Sciatic nerve (tissue), 2 donors: ENCODE results near the gene RPS28. TPM values are rescaled to one million over a fixed set of nuclear protein-coding genes. Genes with fewer than 3 reads are reported as not detected.
"Not testable (repeated sequence)": the region's sequence is repeated elsewhere in the genome, so short reads cannot be mapped to it uniquely, and the experiment has no call there.

Experiments used
- ATAC-seq: fragments of 200-7000 bp; cut with Tn5 transposase; one replicate; pipeline ENCODE4 v1.9.1; 2020; ENCODE audit warnings: mild to moderate bottlenecking, moderate library complexity
- DNase-seq: peaks from one replicate; pipeline ENCODE4 v3.0.0-alpha.2; 2020; ENCODE audit warnings: low spot score
- intact Hi-C: fragments of 100-400 bp; cut with DNase I; formaldehyde crosslinking; loops from one replicate; pipeline ENCODE4 v1.14.2; 2022
- total RNA-seq: library from RNA; stranded (reverse); fragmentation: NEBNext Ultra II Directional; extraction: Animal tissue kit (Norgen Biotek cat#: 25700); gene quantifications from one replicate; pipeline ENCODE4 v1.2.1, GENCODE V29; 2021
- donor health status: DM: no; HTN: no; CAD: no.
- donor health status: DM: no; HTN: no; CAD: no.

RPS28 gene
- total RNA-seq, 1 donor from 2014 or later, result 893 TPM

DNA sequence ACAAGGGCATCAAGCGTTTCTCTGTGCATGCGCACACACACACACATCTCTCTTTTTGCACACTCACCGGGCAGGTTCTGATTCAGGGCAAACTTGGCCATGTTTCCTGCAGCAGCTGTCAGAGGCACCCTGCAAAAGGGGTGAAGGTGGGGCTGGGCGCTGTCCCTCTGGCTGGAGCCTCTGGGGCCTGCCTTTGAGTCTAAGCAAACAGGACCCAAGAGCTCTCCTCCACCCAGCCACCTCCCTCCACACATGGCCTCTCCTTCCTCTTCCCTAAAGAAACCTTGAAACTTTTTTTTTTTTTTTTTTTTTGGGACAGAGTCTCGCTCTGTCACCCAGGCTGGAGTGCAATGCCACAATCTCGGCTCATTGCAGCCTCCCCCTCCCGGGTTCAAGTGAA is 16.4 kb downstream of the RPS28 start:
- ATAC-seq, result no peak

DNA sequence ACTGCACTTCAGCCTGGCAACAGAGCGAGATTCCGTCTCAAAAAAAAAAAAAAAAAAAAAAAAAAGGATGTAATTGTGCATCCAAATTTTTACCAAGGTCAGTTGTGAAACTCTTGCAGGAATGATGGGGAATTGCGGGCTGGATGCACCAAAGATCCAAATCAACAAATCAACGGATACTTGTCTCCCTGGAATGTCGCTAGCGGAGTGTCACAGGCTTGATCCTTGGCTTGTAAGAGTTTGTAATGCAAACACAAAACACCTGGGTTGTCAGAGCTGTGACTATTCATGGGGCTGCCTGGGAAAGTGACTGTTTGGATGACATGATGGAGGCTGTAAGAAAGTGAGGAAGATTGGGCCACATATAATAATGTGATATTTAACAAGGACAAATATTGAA is 17.5 kb downstream of the RPS28 start:
- DNase-seq (no peak), ATAC-seq (no peak)
- intact Hi-C loops, result no loop called here

More for the DNA sequence above, 16.4 kb downstream of the RPS28 start:
- intact Hi-C loops, result no loop called here
- DNase-seq, result no peak

DNA sequence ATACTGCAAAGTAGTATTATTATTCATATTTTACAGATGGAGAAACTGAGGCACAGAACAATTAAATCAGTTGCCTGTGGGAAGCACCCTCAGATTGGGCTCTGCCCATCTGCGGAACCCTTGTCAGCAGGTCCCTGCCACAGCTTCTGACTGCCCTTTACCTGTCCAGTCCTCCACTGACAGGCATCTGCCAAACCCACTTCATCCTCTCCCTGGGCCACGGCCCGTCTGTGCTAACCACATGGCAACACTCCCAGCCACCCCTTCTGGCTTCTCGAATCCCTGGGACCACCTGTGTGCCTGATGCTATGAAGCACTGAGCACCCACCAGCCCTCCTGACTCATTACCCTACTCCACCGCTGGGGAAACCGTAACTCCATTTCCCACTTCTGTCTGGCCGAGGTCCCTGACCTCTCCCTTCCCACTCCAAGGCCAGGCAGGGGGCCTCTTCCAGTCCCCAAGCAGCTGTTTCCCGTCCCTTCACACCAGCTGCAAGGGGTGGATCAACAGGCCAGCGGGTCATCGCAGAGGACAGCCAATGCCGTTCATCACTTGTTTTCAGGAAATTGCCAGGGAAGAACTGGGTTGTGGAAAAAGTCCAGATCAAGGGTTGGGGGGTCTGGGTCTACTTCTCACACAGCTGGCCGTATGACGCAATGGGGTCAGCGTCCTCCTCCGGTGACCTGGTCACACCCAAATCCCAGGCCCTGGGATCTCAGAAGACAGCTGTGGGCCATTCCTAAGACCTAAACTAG is 19.2 kb downstream of the RPS28 start:
- intact Hi-C loops, result no loop called here
- no peak for DNase-seq

DNA sequence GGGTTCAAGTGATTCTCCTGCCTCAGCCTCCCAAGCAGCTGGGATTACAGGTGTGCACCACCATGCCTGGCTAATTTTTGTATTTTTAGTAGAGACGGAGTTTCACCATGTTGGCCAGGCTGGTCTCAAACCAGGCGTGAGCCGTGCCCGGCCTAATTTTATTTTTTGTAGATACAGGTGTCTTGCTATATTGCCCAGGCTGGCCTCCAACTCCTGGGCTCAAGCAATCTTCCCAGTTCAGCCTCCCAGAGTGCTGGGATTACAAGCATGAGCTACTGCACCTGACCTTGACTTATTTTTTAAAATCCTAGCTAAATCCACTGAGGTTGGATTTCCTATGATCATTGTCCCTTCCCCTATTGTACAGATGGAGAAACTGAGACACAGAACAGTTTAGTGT is 20.2 kb downstream of the RPS28 start:
- intact Hi-C loops, DNase-seq, ATAC-seq: not testable (repeated sequence)

More for the DNA sequence above, 19.2 kb downstream of the RPS28 start:
- peak; percentile 47 for ATAC-seq

DNA sequence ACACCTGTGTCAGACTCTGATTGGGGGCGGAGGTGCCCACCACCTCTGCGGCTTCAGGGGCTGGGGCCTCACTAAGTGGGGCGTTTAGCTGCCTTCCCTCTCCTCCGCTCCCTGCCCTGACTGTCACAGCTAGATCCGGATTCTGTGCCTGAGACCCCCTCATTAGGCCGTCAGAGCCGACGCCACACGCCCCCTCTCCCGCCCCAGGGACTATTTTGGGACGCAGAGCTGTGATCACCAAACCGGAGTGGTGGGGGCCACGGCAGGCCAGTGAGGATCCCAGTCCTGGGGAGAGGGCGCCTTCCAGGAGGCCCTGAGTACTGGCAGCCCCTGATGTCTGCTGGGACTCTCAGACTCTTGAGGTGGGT is 21.0 kb downstream of the RPS28 start:
- intact Hi-C loops, result no loop called here
- DNase-seq (no peak), ATAC-seq (peak; percentile 25)

DNA sequence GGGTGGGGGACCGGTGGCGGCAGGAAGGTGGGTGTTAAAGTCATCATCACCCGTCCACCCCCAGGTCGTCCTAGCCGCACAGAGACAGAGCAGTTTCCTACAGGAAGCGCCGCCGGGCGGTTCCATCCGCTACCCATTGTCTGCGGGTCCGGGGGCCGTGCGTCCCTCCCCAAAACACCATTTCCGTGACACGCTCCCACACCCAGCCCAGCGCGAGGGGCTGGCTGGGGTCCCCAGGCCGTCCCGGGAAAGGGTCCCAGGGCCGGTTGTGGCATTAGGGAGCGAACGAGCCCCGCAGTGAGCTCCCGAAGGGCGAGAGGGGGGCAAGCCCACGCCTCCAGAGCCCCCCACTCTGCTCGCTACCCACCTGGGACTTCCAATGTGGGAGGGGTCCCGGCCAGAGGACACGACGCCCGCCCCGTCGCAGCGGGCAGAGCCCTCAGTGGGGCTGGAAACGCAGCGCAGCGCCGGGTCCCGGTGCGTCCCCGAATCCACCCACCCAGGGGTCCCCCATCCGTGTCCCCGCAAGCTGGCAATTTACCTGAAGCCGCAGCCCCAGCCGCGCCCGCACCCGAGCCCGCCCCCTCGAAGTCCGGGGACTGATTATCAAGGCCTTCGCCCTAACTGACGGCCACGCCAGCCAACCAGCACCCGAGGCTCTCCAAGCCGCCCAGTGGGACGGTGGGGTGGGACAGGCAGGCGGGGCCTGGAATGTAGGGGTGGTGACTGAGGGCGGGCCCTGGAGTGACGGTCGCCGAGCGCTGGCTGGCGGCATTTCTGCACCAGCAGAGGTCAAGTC is 21.6 kb downstream of the RPS28 start, which contains the start of gene KANK3:
Gene KANK3 (minus strand): TSS at position 579 of the 799 bp plus-strand sequence. CDS start 5,434 bp downstream, outside the sequence.
- ATAC-seq, result peak; percentile 98
- DNase-seq, result peak; percentile 96
- intact Hi-C loops, result no loop called here

DNA sequence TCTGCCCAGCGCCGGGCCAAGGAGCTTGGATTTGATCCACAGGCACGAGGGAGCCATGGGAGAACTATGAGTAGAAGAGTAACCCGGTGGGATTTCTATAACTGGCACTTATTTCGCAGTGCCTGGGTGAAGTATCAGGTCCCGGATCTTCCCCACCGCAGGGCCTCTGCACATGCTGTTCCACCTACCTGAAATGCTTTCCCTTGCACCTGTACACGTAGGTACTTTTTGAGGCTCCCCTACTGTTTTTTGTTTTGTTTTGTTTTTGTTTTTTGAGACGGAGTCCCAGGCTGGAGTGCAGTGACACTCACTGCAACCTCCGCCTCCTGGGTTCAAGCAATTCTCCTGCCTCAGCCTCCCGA is 22.2 kb downstream of the RPS28 start:
- intact Hi-C loops, result no loop called here
- ATAC-seq, result no peak
- no peak for DNase-seq

DNA sequence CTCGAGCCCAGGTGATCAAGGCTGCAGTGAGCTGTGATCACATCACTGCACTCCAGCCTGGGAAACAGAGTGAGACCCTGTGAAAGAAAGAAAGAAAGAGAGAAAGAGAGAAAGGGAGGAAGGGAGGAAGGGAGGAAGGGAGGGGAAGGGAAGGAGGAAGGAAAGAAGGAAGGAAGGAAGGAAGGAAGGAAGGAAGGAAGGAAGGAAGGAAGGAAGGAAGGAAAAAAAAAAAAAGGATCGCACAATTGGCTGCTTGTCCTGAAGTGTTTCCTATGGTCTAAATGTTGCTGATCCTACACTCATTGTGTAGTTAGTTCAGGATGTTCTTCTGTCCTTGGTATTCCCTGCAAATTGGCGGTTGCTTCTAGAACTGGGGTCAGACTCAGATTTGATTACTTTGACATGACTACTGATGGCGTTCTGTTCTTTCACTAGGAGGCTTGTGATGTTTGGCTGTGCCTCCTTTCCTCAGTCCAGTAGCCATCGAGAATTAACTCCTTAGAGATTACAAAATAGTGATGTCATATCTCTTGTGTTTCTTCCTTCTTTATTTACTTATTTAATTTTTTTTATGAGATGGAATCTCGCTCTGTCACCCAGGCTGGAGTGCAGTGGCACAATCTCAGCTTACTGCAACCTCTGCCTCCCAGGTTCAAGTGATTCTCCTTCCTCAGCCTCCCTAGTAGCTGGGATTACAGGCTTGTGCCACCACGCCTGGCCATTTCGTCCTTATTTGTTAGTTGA is 28.5 kb downstream of the RPS28 start:
- intact Hi-C loops, result loop anchor here (10.0 kb wide), 1 partner anchor 155 kb away; the partner anchor contains the start of gene PRAM1
- not testable (repeated sequence) for ATAC-seq, DNase-seq

DNA sequence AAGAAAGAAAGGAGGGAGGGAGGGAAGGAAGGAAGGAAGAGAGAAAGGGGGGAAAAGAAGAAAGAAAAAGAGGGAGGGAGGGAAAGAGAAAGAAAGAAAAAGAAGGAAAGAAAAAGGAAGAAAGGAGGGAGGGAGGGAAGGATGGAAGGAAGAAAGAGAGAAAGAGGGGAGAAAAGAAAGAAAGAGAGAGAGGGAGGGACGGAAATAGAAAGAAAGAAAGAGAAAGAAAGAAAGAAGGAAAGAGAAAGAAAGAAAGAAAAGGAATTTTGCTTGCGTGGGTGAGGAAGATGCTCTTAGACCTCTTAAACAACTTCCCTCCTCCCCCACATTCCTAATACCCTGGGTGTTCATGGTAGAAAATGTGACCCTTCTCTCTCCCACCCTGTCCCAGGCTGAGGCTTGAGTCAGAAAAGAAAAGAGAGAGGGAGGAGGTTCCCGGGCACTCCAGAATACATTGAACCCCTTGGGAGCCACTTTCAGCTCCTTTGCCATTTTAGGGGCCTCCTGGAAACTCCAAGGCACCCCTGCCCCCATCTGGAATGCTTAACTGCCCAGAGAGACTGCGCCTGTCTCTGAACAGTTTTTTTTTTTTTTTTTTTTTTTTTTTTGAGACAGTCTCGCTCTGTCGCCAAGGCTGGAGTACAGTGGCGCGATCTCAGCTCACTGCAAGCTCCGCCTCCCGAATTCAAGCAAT is 31.0 kb downstream of the RPS28 start:
- ATAC-seq (peak; percentile 39), DNase-seq (no peak)

DNA sequence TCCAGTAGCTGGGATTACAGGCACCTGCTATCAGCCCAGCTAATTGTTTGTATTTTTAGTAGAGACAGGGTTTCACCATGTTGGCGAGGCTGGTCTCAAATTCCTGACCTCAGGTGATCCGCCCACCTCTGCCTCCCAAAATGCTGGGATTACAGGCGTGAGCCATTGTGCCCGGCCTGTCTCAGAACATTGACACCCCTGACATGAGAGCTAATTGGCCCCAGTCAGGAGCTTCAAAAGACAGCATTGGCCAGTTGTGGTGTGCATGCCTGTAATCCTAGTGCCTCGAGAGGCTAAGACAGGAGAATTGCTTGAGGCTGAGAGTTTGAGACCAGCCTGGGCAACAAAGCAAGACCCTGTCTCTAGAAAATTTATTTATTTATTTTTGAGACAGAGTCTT is 31.5 kb downstream of the RPS28 start:
- intact Hi-C loops, result loop anchor here (10.0 kb wide), 1 partner anchor 152 kb away; the partner anchor contains the start of gene PRAM1
- ATAC-seq, DNase-seq: not testable (repeated sequence)

More for the DNA sequence above, 31.0 kb downstream of the RPS28 start:
- intact Hi-C loops, result loop anchor here (10.0 kb wide), 1 partner anchor 153 kb away; the partner anchor contains the start of gene PRAM1

DNA sequence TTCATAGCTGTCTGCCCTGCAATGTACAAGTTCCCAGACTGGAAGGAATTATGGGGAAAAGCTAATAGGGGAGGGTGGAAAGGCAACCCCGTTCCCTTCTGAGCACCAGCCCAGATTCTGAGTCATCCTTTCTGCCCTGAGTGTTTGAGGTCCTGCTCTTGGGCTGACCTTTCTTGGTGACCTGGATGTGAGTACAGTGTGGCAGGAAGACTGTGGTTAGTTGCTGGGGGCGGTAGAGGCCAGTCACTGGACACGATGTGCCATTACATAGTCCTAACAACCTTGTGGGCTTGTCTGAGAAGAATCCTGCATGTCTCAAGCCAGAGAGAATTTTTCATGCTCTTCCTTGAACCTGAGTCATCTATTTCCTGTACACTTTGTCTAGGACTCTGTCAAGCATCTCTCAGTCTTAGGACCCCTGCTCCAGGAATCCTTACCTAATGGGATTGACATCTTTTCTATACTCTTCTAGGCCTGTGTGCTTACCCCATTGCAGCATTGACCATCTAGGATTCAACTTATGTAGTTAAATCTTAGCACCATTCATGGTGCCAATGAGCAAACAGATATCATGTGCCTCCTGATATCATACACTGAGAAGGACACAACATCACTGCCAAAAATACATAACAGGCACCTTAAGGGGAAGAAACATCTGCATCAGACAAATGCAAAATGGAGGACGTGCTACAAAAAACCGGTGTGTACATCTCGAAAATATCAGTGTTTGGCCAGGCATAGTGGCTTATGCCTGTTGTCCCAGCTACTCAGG is 34.5 kb downstream of the RPS28 start:
- intact Hi-C loops, result loop anchor here (10.0 kb wide), 1 partner anchor 149 kb away; the partner anchor contains the start of gene PRAM1
- DNase-seq, result no peak
- ATAC-seq, result peak; percentile 63

DNA sequence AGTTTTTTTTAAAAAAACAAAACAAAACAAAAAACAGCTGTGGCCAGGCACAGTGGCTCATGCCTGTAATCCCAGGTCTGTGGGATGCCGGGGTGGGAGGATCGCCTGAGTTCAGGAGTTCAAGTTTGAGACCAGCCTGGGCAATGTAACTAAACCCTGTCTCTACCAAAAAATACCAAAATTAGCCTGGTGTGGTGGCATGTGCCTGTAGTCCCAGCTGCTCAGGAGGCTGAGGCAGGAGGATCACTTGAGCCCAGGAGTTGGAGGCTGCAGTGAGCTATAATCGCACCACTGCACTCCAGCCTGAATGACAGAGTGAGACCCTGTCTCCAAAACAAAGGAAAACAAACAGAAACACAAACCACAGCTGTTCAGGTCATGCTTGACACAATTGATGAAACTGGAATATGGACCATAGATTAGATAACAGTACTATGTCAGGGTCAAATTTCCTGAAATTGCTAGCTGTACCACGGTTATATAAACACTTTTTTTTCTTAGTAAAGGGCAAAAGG is 35.8 kb downstream of the RPS28 start:
- ATAC-seq (no peak), DNase-seq (no peak)
- intact Hi-C loops, result loop anchor here (10.0 kb wide), 1 partner anchor 148 kb away; the partner anchor contains the start of gene PRAM1

DNA sequence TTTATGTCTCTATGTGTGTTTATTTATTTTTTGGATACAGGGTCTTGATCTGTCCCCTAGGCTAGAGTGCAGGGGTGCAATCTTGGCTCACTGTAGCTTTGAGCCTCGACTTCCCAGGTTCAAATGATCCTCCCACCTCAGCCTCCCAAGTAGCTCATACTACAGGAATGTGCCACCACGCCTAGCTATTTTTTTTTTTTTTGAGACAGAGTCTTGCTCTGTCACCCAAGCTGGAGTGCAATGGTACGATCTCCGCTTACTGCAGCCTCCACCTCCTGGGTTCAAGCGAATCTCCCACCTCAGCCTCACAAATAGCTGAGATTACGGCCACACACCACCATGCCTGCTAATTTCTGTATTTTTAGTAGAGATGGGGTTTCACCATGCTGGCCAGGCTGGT is 37.7 kb downstream of the RPS28 start:
- intact Hi-C loops, result loop anchor here (10.0 kb wide), 1 partner anchor 146 kb away; the partner anchor contains the start of gene PRAM1
- DNase-seq (no peak), ATAC-seq (no peak)

DNA sequence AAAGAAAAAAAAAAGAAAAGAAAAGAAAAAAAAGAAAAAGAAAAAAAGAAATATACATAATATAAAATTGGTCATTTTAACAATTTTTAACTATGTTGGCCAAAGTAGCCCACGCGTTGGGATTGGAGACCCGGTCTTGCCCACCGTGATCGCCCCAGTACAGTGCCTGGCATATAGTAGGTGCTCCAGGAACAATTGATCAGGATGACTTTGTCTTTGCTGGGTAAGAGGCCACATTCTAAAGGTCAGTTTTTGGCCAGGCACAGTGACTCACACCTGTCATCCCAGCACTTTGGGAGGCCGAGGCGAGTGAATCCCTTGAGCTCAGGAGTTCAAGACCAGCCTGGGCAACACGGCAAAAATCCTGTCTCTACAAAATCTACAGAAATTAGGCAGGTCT is 38.9 kb downstream of the RPS28 start:
- DNase-seq (no peak), ATAC-seq (no peak)
- intact Hi-C loops, result no loop called here

DNA sequence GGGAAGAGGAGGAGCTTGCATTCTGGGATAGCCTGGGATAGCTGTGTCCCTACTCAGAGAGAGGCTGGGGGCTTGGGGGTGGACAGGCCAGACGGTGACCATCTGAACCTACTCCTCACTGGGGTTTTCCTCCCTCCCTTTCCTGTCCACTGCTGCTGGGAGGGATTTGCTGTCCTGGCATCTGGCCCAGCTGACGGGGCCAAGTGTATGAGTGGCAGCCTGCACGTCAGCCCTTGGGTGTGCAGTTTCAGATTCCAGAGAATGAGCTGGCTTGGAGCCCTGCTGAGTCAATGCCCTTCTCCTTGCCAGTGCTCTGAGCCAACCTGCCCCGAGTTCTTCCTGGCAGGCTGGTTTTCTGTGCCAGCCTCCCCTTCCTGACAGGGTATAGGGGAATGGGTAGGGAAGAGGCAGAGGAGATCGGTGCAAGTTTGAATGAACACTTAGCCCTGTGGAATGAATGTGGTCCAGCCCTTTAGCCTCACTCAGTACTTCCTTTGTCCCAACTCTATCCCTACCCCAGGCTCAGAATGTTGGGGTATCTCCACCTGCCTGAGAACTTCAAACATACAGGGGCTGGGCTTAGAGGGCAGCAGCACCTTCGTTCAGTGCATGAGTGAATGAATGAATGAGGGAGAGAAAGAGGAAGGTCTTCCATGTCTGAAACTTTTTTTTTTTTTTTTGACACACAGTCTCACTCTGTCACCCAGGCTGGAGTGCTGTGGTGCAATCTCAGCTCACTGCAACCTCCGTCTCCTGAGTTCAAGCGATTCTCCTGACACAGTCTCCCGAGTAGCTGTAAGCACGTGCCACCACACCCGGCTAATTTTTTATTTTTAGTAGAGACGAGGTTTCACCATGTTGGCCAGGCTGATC is 40.9 kb downstream of the RPS28 start:
- DNase-seq (peak; percentile 92), ATAC-seq (peak; percentile 71)
- intact Hi-C loops, result no loop called here
